Psoas muscle (tissue), 8 donors: Measurements from ENCODE around the gene CYB561D1. TPM values are rescaled to one million over a fixed set of nuclear protein-coding genes. Genes with fewer than 3 reads are reported as not detected.
A peak's percentile ranks its signal among the peaks of the same experiment; 100 is the strongest.

ENCODE experiments used
- ATAC-seq, 4 donors: fragments of 200-7000 bp; cut with Tn5 transposase; one replicate each; pipeline ENCODE4 v1.9.1; 2020; ENCODE audit warnings: moderate library complexity in 3 of 4, mild to moderate bottlenecking in 2 of 4
- DNase-seq, 2 donors: peaks; one replicate each; pipeline ENCODE4 v3.0.0-alpha.2; 2020
- H3K27ac ChIP-seq: fragments of 200-600 bp; one replicate; pipeline ENCODE4 v1.8.0; 2022
- H3K27me3 ChIP-seq, 3 donors: fragments of 200-600 bp in 1 of 3; one replicate each; pipeline versions ENCODE4 v1.6.1 to v1.8.0; 2013 to 2022; ENCODE audit warnings: low read length in 2 of 3, mild to moderate bottlenecking in 2 of 3, moderate library complexity in 1 of 3; ENCODE audit not compliant: insufficient read depth in 3 of 3
- H3K36me3 ChIP-seq, 2 donors: fragments of 200-600 bp in 1 of 2; one replicate each; pipeline versions ENCODE4 v1.6.1 to v1.8.0; 2013 to 2022; ENCODE audit warnings: low read depth in 1 of 2, mild to moderate bottlenecking in 1 of 2, moderate library complexity in 1 of 2; ENCODE audit not compliant: insufficient read depth in 1 of 2
- H3K4me1 ChIP-seq: fragments of 200-600 bp; one replicate; pipeline ENCODE4 v1.8.0; 2022
- H3K4me3 ChIP-seq: fragments of 200-600 bp; one replicate; pipeline ENCODE4 v1.8.0; 2022; ENCODE audit warnings: mild to moderate bottlenecking
- H3K9me3 ChIP-seq: fragments of 200-600 bp; one replicate; pipeline ENCODE4 v1.8.0; 2022
- WGBS, 3 donors: extraction: QIAGEN DNeasy Blood & Tissue Kit; methylation state at CpG; one replicate each; pipeline versions ENCODE4 v1.1.6 to v1.1.7; 2013; 5-methylcytosine and 5-hydroxymethylcytosine counted together
- intact Hi-C, 2 donors: fragments of 100-400 bp; cut with DNase I; formaldehyde crosslinking; loops; one replicate each; pipeline versions ENCODE4 v1.11.0 to v1.14.2; 2022
- polyA plus RNA-seq, 3 donors: library from polyadenylated mRNA; stranded (reverse); fragments of 200-250 nt; gene quantifications; one replicate each; pipeline ENCODE4 v1.2.3, GENCODE V29; 2013
- total RNA-seq, 4 donors: library from RNA; stranded (reverse); fragmentation: NEBNext Ultra II Directional in 2 of 4; extraction: Animal tissue kit (Norgen Biotek cat#: 25700) in 2 of 4; gene quantifications; one replicate each; pipeline versions ENCODE4 v1.2.1 to v1.2.4, GENCODE V29; 2021 to 2023
- TF ChIP-seq, protein P1 (sequence below): fragments of 200-600 bp; IDR thresholded peaks from one replicate; pipeline ENCODE4 v1.8.0; 2022; ENCODE audit warnings: antibody characterized with exemption
- donor health status: healthy with polysubstance abuse.
- donor health status: DM: no; HTN: no; CAD: no; lungs with moderate emphysema.
- donor health status: Bipolar disorder and iron deficiency.
- donor health status: healthy.
- donor health status: DM: yes; HTN: yes; CAD: no.
- donor health status: DM: no; HTN: no; CAD: no.
- donor health status: DM: no; HTN: no; CAD: no.
- donor health status: DM: yes; HTN: yes; CAD: no.

The CYB561D1 gene
- total and polyA plus RNA-seq, 7 donors, result 1.8 to 15.0 (median 3.5) TPM

DNA sequence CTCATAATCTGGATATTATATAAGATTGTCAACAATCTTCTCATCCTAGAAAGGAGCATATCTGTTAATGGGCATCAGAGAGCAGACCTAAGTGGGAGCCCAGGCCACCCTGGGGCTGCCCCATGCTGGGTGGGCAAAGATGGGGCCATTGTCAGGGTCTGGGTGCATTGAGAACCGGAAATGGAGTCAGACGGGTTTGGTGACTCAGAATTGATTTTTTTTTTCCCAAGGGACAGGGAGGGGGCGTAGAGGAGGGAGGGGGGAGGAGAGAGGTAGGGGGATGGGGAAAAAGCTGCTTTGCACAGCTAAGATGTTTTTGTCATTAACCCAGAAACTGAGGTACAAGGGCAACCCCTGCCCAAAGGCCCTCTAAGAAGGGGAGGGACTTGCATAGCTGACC, 8.9 kb upstream of the CYB561D1 start:
- H3K36me3 ChIP-seq, result peaks cover 0 to 68% of the 10 kb centered on the region in 2 donors
- intact Hi-C loops, result no loop called here
- H3K4me1 ChIP-seq, result peaks cover 40% of the 10 kb centered on the region
- H3K4me3 ChIP-seq, result peak overlapping the region; percentile 85
- WGBS, 3 donors, result 30 to 36% (median 30%) methylated on average over 3 of the region's 3 CpGs
- TF ChIP-seq, protein P1, sequence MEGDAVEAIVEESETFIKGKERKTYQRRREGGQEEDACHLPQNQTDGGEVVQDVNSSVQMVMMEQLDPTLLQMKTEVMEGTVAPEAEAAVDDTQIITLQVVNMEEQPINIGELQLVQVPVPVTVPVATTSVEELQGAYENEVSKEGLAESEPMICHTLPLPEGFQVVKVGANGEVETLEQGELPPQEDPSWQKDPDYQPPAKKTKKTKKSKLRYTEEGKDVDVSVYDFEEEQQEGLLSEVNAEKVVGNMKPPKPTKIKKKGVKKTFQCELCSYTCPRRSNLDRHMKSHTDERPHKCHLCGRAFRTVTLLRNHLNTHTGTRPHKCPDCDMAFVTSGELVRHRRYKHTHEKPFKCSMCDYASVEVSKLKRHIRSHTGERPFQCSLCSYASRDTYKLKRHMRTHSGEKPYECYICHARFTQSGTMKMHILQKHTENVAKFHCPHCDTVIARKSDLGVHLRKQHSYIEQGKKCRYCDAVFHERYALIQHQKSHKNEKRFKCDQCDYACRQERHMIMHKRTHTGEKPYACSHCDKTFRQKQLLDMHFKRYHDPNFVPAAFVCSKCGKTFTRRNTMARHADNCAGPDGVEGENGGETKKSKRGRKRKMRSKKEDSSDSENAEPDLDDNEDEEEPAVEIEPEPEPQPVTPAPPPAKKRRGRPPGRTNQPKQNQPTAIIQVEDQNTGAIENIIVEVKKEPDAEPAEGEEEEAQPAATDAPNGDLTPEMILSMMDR, result no peak
- ATAC-seq, result no peak
- H3K27me3 ChIP-seq, result no peaks in the 10 kb centered on the region
- DNase-seq, result no peak
- no peak overlapping the region for H3K27ac ChIP-seq
- no peaks in the 10 kb centered on the region for H3K9me3 ChIP-seq

DNA sequence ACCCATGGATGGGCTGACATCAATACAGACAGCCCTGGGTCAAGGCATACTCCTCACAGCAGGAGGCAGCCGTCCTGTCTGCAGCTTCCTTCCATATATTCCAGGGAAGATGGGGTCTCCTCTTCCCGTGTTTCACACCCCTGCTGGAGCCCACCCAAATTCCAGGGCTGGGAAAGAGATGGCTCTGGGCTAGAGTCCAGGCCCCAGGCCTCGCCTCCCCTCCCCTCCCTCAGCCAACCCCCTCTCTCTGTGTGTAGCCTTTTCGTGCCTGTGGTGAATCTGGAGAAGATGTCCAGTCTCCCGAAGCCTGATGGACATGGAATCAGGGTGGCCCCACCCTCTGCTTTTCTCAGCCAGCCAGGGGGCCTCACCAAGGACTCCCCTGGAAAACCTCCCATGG, 6.6 kb upstream of the CYB561D1 start:
- intact Hi-C loops, result no loop called here
- no peak overlapping the region for H3K27ac ChIP-seq
- no peaks in the 10 kb centered on the region for H3K27me3 ChIP-seq
- DNase-seq (no peak), ATAC-seq (no peak)
- TF ChIP-seq, protein P1, result no peak
- 42 to 68% (median 49%) methylated on average over 5 of the region's 5 CpGs for WGBS, 3 donors
- peaks cover 28% of the 10 kb centered on the region for H3K4me1 ChIP-seq
- H3K9me3 ChIP-seq, result no peaks in the 10 kb centered on the region
- no peak overlapping the region for H3K4me3 ChIP-seq
- peaks cover 0 to 61% of the 10 kb centered on the region in 2 donors for H3K36me3 ChIP-seq

DNA sequence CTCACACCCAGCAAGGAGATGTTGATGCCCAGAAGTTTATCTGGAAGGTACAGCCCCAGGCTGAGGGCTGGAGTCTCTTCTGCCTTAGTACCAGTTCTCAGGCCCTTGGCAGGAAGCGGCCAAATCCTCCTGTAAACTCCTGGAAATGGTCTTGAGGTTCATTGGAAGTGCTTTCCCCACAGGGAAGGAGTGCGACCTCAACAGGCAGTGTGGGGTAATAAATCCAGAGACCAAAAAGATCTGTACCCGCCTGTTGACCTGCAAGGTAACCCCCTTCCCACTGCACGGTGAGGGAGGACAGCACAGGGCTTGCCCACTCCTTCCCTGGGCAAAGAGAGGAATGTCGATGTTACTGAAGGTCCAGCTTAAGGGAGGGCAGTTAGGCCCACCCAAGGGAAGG, 5.7 kb upstream of the CYB561D1 start:
- TF ChIP-seq, protein P1, result no peak
- H3K27ac ChIP-seq, result no peak overlapping the region
- DNase-seq (no peak), ATAC-seq (no peak)
- H3K4me3 ChIP-seq, result no peak overlapping the region
- WGBS, 3 donors, result 71 to 84% (median 76%) methylated on average over 5 of the region's 5 CpGs
- peaks cover 0 to 66% of the 10 kb centered on the region in 2 donors for H3K36me3 ChIP-seq
- peaks cover 26% of the 10 kb centered on the region for H3K4me1 ChIP-seq
- intact Hi-C loops, result no loop called here
- no peaks in the 10 kb centered on the region for H3K9me3 ChIP-seq
- H3K27me3 ChIP-seq, result no peaks in the 10 kb centered on the region

DNA sequence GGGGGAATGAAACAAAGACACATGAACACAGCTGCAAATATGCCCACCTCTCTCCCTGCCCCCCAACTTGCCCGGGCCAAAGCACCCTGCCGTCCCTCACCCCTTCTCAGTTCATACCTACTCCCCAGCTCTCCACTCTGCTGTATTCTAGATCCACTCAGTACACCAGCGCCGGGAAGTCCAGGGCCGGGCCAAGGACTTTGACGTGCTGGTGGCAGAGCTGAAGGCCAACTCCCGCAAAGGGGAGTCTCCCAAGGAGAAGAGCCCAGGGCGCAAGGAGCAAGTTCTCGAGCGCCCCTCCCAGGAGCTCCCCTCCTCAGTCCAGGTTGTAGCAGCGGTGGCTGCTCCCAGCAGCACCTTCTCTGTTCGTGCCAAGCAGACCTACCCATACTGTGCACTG, 5.2 kb upstream of the CYB561D1 start:
- ATAC-seq (no peak), DNase-seq (no peak)
- intact Hi-C loops, result no loop called here

More for the DNA sequence above, 5.2 kb upstream of the CYB561D1 start:
- Histone ChIP-seq H3K27ac (no peak overlapping the region), H3K9me3 (no peaks in the 10 kb centered on the region), H3K36me3 (peaks cover 0 to 66% of the 10 kb centered on the region in 2 donors), H3K27me3 (no peaks in the 10 kb centered on the region), H3K4me1 (peaks cover 29% of the 10 kb centered on the region), H3K4me3 (no peak overlapping the region)
- WGBS, 3 donors, result 86 to 90% (median 86%) methylated on average over 12 of the region's 12 CpGs
- TF ChIP-seq, protein P1, result no peak
